ENCODE measurements around the gene PDIA2. TPM values are rescaled to one million over a fixed set of nuclear protein-coding genes. Genes with fewer than 3 reads are reported as not detected.
"Not testable (repeated sequence)": the region's sequence is repeated elsewhere in the genome, so short reads cannot be mapped to it uniquely, and the experiment has no call there.

The PDIA2 gene
- total and polyA plus RNA-seq, 10 of the 15 experiments (the other 5 are each of a cell fraction or from before 2014, with no cell fraction given): 0.11 to 0.36 TPM; not detected in 8

DNA sequence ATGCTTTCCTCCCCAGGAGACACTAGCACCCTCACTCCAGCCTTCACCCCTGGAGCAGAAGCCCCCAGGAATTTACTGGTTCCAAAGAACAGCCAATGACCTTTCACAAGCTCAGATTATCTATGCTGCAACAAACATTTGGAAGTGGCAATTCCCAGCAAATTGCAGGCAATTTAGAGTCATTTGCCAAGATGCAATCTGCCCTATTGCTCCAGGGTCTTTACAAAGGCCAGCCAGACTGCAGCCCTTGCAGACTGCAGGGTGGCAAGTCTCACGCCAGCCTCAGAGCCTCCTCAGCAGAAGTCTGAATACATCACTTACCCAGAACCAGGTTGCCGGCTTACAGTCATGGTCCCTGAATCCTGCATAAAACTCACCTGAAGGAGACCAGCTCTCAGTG is 47.8 kb downstream of the PDIA2 start:
- RAD21 ChIA-PET (ENCODE audit: unreplicated experiment): no interaction called here
- in situ Hi-C loops (cut with MboI) (no loop called here), intact Hi-C loops (cut with micrococcal nuclease; ENCODE audit: unreplicated experiment) (no loop called here)
- Histone ChIP-seq H3K4me3 (no peak overlapping the region), H3K36me3 (ENCODE audit: control insufficient read depth in 2 of 2, insufficient read depth in 2 of 2, low read length in 1 of 2) (no peaks in the 10 kb centered on the region; a peak in 1 of 4 replicates), H3K4me1 (ENCODE audit: control insufficient read depth, insufficient read depth, low read length) (peaks cover 7% of the 10 kb centered on the region), H3K9ac (ENCODE audit: control insufficient read depth, insufficient read depth, low read length) (no peak overlapping the region), H3K79me2 (ENCODE audit: control insufficient read depth, insufficient read depth, low read length) (peaks cover 25% of the 10 kb centered on the region), H4K20me1 (ENCODE audit: control insufficient read depth, insufficient read depth) (no peaks in the 10 kb centered on the region), H3K9me3 (replicated peaks; ENCODE audit: control insufficient read depth, insufficient read depth, low read length) (no peaks in the 10 kb centered on the region), H3K4me2 (ENCODE audit: control insufficient read depth, insufficient read depth) (no peak overlapping the region), H3K27me3 (replicated peaks in 1 of 2; ENCODE audit: control insufficient read depth in 2 of 2, insufficient read depth in 2 of 2, low read length in 1 of 2) (no peaks in the 10 kb centered on the region), H2AFZ (ENCODE audit: control insufficient read depth, low read depth, low read length) (no peak overlapping the region), H3K27ac (ENCODE audit: control insufficient read depth, insufficient read depth) (no peak overlapping the region)
- CTCF ChIA-PET: interaction anchor here (1.0 kb wide), 2 partner anchors 20 to 224 kb away, joined by 3 to 4 read pairs; no protein-coding TSS in a partner anchor
- BruUV-seq (replicated peaks): no TSS peak
- TF ChIP-seq ZNF384 (IDR thresholded peaks at IDR 0.05; ENCODE audit: borderline replicate concordance, low read depth, low read length) (no peak), BMI1 (IDR thresholded peaks at IDR 0.05; ENCODE audit: borderline replicate concordance) (no peak), HCFC1 (IDR thresholded peaks at IDR 0.05; ENCODE audit: low read length) (no peak), RAD51 (IDR thresholded peaks at IDR 0.05) (no peak), IKZF2 (IDR thresholded peaks at IDR 0.05) (no peak), GATAD2B (conservative IDR thresholded peaks at IDR 0.05; ENCODE audit: low read depth) (no peak), IRF4 (IDR thresholded peaks at IDR 0.05; ENCODE audit: low read depth, low read length) (no peak), HDGF (IDR thresholded peaks at IDR 0.05) (no peak), YBX1 (IDR thresholded peaks at IDR 0.05) (no peak), JUNB (IDR thresholded peaks at IDR 0.05) (no peak), LARP7 (IDR thresholded peaks at IDR 0.05) (no peak)
- TF ChIP-seq, protein P1, sequence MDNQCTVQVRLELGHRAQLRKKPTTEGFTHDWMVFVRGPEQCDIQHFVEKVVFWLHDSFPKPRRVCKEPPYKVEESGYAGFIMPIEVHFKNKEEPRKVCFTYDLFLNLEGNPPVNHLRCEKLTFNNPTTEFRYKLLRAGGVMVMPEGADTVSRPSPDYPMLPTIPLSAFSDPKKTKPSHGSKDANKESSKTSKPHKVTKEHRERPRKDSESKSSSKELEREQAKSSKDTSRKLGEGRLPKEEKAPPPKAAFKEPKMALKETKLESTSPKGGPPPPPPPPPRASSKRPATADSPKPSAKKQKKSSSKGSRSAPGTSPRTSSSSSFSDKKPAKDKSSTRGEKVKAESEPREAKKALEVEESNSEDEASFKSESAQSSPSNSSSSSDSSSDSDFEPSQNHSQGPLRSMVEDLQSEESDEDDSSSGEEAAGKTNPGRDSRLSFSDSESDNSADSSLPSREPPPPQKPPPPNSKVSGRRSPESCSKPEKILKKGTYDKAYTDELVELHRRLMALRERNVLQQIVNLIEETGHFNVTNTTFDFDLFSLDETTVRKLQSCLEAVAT (IDR thresholded peaks at IDR 0.05): no peak
- TF ChIP-seq, protein P2, sequence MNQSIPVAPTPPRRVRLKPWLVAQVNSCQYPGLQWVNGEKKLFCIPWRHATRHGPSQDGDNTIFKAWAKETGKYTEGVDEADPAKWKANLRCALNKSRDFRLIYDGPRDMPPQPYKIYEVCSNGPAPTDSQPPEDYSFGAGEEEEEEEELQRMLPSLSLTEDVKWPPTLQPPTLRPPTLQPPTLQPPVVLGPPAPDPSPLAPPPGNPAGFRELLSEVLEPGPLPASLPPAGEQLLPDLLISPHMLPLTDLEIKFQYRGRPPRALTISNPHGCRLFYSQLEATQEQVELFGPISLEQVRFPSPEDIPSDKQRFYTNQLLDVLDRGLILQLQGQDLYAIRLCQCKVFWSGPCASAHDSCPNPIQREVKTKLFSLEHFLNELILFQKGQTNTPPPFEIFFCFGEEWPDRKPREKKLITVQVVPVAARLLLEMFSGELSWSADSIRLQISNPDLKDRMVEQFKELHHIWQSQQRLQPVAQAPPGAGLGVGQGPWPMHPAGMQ (IDR thresholded peaks at IDR 0.05; ENCODE audit: borderline replicate concordance): no peak
- no peak for FAIRE-seq
- no peak for DNase-seq (ENCODE audit: low read depth, low spot score)
- SMC1A ChIA-PET (ENCODE audit: uncharacterized antibody, unreplicated experiment): no interaction called here
- 75% methylated on average over 2 of the region's 2 CpGs for WGBS (ENCODE audit: insufficient coverage, insufficient replicate concordance, low lambda C conversion rate, missing lambda C conversion rate)
- POLR2A ChIA-PET: no interaction called here
- no peak for ATAC-seq

DNA sequence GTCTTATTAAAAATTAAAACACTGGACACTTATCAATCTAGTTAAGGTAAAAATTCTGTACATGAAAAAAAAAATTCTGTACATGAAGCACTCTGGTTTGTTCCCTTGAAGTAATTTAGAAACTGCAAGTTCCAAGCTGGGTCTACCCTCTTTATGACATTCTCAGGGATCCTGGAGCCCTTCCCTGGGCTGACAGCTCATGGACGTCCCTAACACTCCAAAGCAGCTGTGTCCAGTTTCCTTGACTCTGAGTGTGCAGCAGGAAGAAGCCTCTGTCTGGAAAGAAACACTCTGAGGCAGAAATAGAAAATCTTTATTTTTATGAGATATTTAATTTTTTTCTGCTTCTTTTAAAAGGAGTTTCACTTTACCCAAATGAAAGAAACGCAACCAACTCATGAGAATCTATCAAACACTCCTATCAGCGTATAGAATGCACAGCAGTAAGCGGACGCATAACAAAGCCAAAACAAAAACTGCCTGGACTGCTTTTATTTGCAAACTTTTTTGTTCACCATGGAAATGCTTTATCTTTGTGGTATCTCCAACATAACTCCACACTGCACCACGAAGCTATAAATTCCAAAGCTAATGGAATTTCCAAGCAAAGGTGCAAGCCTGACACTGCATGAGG is 48.3 kb downstream of the PDIA2 start:
- H3K9me3 ChIP-seq (replicated peaks; ENCODE audit: control insufficient read depth, insufficient read depth, low read length); H3K4me2 ChIP-seq (ENCODE audit: control insufficient read depth, insufficient read depth); H2AFZ ChIP-seq (ENCODE audit: control insufficient read depth, low read depth, low read length); RAD21 ChIA-PET (ENCODE audit: unreplicated experiment); H3K36me3 ChIP-seq (ENCODE audit: control insufficient read depth in 2 of 2, insufficient read depth in 2 of 2, low read length in 1 of 2); ATAC-seq; H3K4me1 ChIP-seq (ENCODE audit: control insufficient read depth, insufficient read depth, low read length); POLR2A ChIA-PET; H3K27ac ChIP-seq (ENCODE audit: control insufficient read depth, insufficient read depth); DNase-seq (ENCODE audit: low read depth, low spot score); H4K20me1 ChIP-seq (ENCODE audit: control insufficient read depth, insufficient read depth); in situ Hi-C loops (cut with MboI); SMC1A ChIA-PET (ENCODE audit: uncharacterized antibody, unreplicated experiment); H3K27me3 ChIP-seq (replicated peaks in 1 of 2; ENCODE audit: control insufficient read depth in 2 of 2, insufficient read depth in 2 of 2, low read length in 1 of 2); H3K4me3 ChIP-seq; BruUV-seq (replicated peaks); intact Hi-C loops (cut with micrococcal nuclease; ENCODE audit: unreplicated experiment); H3K9ac ChIP-seq (ENCODE audit: control insufficient read depth, insufficient read depth, low read length): not testable (repeated sequence)
- FAIRE-seq: peak; percentile 27
- CTCF ChIA-PET: interaction anchor here (1.0 kb wide), 2 partner anchors 19 to 225 kb away, joined by 3 to 4 read pairs; no protein-coding TSS in a partner anchor
- 79% methylated on average over 6 of the region's 6 CpGs for WGBS (ENCODE audit: insufficient coverage, insufficient replicate concordance, low lambda C conversion rate, missing lambda C conversion rate)
- peaks cover 27% of the 10 kb centered on the region for H3K79me2 ChIP-seq (ENCODE audit: control insufficient read depth, insufficient read depth, low read length)
